Hematopoietic multipotent progenitor cell (in vitro differentiated cells): Measurements from ENCODE around the gene ANKS1A. TPM values are rescaled to one million over a fixed set of nuclear protein-coding genes. Genes with fewer than 3 reads are reported as not detected.

Experiments used
- DNase-seq, 3 donors: peaks; one replicate each; pipeline ENCODE4 v3.0.0-alpha.2; 2011 to 2015; ENCODE audit warnings: low read depth in 2 of 3, low spot score in 2 of 3
- total RNA-seq: library from RNA; depleted of rRNA; stranded (reverse); fragments of >200 nt; gene quantifications from one replicate; pipeline ENCODE4 v1.2.3, GENCODE V29; 2012

The ANKS1A gene
- total RNA-seq, 1 donor, result 17.5 TPM

- no peak for DNase-seq
Measured at GRCh38 chr6:35017411-35018181, 128.5 kb downstream of the ANKS1A start.

- no peak for DNase-seq
Measured at GRCh38 chr6:35018182-35018519, 129.1 kb downstream of the ANKS1A start.

GRCh38 chr6:35018746-35019145, 129.7 kb downstream of the ANKS1A start:
- DNase-seq, result no peak

GRCh38 chr6:35019171-35019570, 130.1 kb downstream of the ANKS1A start:
- DNase-seq, result no peak

GRCh38 chr6:35019831-35020230, 130.8 kb downstream of the ANKS1A start:
- no peak for DNase-seq

- no peak for DNase-seq
Measured at GRCh38 chr6:35021004-35021403, 131.9 kb downstream of the ANKS1A start.

GRCh38 chr6:35023091-35024000, 134.3 kb downstream of the ANKS1A start:
- no peak for DNase-seq

- DNase-seq, result no peak
Measured at GRCh38 chr6:35024551-35025054, 135.5 kb downstream of the ANKS1A start.

- DNase-seq, result peak in 1 of 3 donors; percentile 55
Measured at GRCh38 chr6:35025232-35026188, 136.5 kb downstream of the ANKS1A start.

GRCh38 chr6:35026434-35027222, 137.6 kb downstream of the ANKS1A start:
- DNase-seq, result no peak

- no peak for DNase-seq
Measured at GRCh38 chr6:35027807-35028206, 138.8 kb downstream of the ANKS1A start.

GRCh38 chr6:35028781-35029769, 140.0 kb downstream of the ANKS1A start:
- DNase-seq, result peak in 1 of 3 donors; percentile 31

- no peak for DNase-seq
Measured at GRCh38 chr6:35030099-35030498, 141.0 kb downstream of the ANKS1A start.

GRCh38 chr6:35031611-35032529, 142.8 kb downstream of the ANKS1A start:
- DNase-seq, result no peak

- DNase-seq, result no peak
Measured at GRCh38 chr6:35033683-35034082, 144.6 kb downstream of the ANKS1A start.

GRCh38 chr6:35034411-35035191, 145.5 kb downstream of the ANKS1A start:
- DNase-seq, result peak in 1 of 3 donors; percentile 43
